Measurements from ENCODE around the gene CHST8.

The CHST8 gene

GRCh38 chr19:33641261-33641660 is 19.5 kb downstream of the CHST8 start:
- no peak for DNase-seq (ENCODE audit: low read depth)
- no peak overlapping the region for H3K4me3 ChIP-seq (ENCODE audit: low read length)
- TF ChIP-seq, protein P1, sequence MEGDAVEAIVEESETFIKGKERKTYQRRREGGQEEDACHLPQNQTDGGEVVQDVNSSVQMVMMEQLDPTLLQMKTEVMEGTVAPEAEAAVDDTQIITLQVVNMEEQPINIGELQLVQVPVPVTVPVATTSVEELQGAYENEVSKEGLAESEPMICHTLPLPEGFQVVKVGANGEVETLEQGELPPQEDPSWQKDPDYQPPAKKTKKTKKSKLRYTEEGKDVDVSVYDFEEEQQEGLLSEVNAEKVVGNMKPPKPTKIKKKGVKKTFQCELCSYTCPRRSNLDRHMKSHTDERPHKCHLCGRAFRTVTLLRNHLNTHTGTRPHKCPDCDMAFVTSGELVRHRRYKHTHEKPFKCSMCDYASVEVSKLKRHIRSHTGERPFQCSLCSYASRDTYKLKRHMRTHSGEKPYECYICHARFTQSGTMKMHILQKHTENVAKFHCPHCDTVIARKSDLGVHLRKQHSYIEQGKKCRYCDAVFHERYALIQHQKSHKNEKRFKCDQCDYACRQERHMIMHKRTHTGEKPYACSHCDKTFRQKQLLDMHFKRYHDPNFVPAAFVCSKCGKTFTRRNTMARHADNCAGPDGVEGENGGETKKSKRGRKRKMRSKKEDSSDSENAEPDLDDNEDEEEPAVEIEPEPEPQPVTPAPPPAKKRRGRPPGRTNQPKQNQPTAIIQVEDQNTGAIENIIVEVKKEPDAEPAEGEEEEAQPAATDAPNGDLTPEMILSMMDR (conservative IDR thresholded peaks at IDR 0.05; ENCODE audit: low read length) = no peak

DNA sequence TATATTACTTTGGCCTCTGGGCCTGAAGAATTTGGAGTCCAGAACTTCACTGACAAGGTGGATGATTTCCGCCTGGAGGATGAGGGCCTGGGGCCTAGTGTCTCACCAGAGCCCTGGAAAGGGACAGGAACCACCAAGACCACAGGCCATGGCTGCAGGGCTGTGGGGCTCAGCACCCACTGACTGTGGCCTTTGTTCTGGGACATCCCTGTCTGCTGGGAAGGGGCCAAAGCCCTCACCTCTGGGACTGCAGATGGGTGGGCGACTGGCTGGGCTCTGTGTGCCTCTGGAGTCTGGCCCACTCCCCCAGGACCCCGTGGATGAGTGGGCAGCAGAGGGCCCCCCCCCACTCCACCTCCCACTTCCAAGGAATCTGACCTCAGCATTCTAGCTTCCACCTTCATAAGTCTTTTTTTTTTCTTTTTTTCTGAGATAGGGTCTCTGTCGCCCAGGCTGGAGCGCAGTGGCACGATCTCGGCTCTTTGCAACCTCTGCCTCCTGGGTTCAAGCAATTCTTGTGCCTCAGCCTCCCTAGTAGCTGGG is 20.3 kb downstream of the CHST8 start:
- TF ChIP-seq, protein P1 (conservative IDR thresholded peaks at IDR 0.05; ENCODE audit: low read length) = no peak
- H3K4me3 ChIP-seq (ENCODE audit: low read length) = no peak overlapping the region
- no peak for DNase-seq (ENCODE audit: low read depth)

DNA sequence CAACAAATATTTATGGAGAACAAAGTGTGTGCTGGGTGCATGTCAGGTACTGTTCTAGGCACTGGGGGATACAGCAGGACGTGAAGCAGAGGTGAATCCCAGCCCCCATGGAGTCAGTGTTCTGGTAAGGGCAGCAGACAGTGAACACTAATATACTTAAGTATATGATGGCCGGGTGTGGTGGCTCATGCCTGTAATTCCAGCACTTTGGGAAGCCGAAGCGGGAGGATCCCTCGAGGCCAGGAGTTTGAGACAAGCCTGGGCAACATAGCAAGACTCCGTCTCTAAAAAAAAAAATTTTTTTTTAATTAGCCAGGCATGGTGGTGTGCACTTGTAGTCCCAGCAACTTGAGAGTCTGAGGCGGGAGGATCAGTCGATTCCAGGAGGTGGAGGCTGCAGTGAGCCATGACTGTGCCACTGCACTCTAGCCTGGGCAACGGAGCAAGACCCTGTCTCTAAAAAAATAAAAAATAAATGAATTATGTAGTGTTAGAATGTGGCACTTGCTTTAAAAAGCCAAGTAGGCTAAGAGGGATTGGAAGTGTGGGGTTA is 22.6 kb downstream of the CHST8 start:
- TF ChIP-seq, protein P1 (conservative IDR thresholded peaks at IDR 0.05; ENCODE audit: low read length) = no peak
- DNase-seq (ENCODE audit: low read depth) = no peak
- H3K4me3 ChIP-seq (ENCODE audit: low read length) = no peak overlapping the region

DNA sequence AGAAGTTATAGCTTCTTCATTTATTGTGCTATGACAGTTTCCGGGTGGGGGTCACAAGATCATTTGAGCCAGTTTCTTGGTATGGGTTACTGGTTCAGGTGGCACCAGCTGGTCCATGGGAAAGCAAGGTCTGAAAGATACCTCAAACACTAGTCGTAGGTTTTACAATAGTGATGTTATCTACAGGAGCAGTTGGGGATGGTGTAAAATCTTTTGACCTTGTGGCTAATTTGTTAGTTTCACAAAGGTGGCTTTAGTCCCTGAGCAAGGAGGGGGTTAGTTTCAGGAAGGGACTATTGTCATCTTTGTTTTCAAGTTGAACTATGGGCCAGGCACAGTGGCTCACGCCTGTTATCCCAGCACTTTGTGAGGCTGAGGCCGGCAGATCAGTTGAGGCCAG is 24.6 kb downstream of the CHST8 start:
- DNase-seq (ENCODE audit: low read depth) = no peak
- H3K4me3 ChIP-seq (ENCODE audit: low read length) = no peak overlapping the region
- TF ChIP-seq, protein P1 (conservative IDR thresholded peaks at IDR 0.05; ENCODE audit: low read length) = no peak

DNA sequence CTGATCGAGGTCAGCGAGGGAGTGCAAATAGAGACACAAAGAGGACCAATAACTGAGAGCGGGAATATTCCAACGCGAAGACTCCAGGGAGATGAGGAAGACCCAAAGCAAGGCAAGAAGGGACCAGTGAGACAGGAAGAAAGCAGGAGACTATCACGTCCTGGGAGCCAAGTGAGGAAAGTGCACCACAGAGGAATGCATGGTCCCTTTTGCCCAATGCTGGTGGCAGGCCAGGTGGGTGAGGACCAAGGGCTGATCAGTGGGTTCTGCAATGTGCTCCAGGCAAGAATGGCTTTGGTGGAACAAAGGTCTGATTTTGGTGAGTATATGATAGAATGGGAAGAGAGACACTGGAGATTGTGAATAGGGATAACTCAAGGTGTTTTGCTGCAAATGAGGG is 25.4 kb downstream of the CHST8 start:
- no peak for DNase-seq (ENCODE audit: low read depth)
- TF ChIP-seq, protein P1 (conservative IDR thresholded peaks at IDR 0.05; ENCODE audit: low read length) = no peak
- no peak overlapping the region for H3K4me3 ChIP-seq (ENCODE audit: low read length)

- no peak overlapping the region for H3K4me3 ChIP-seq (ENCODE audit: low read length)
- TF ChIP-seq, protein P1 (conservative IDR thresholded peaks at IDR 0.05; ENCODE audit: low read length) = no peak
- no peak for DNase-seq (ENCODE audit: low read depth)
Measured at GRCh38 chr19:33649627-33650305, 28.0 kb downstream of the CHST8 start.

- TF ChIP-seq, protein P1 (conservative IDR thresholded peaks at IDR 0.05; ENCODE audit: low read length) = no peak
- H3K4me3 ChIP-seq (ENCODE audit: low read length) = no peak overlapping the region
- DNase-seq (ENCODE audit: low read depth) = no peak
Measured at GRCh38 chr19:33653684-33654083, 31.9 kb downstream of the CHST8 start.
